HepG2 (cell line): Measurements from ENCODE around the gene CH25H. TPM values are rescaled to one million over a fixed set of nuclear protein-coding genes. Genes with fewer than 3 reads are reported as not detected.

Source experiments
- ATF7 ChIP-seq, 2 experiments: fragments of 450-650 bp in 1 of 2; sonication (generic) in 1 of 2; formaldehyde crosslinking in 1 of 2; IDR thresholded peaks; 2 replicates each; pipeline versions ENCODE4 v1.4.0 to v1.6.1; 2016 to 2020; ENCODE audit warnings: antibody characterized with exemption in 1 of 2, mild to moderate bottlenecking in 1 of 2, missing genetic modification reagents in 1 of 2
- BCL3 ChIP-seq: sonication (generic); formaldehyde crosslinking; IDR thresholded peaks from 2 replicates; pipeline ENCODE4 v1.5.1; 2020; ENCODE audit warnings: mild to moderate bottlenecking, missing genetic modification reagents, moderate library complexity
- EP300 ChIP-seq, 3 experiments: sonication (generic) in 1 of 3; formaldehyde crosslinking in 1 of 3; IDR thresholded peaks; 2 replicates each; pipeline versions ENCODE4 v1.5.1 to v1.6.1; 2011 to 2020; ENCODE audit warnings: low read depth in 2 of 3, low read length in 2 of 3, borderline replicate concordance in 1 of 3, improper control_type of control experiment in 1 of 3, mild to moderate bottlenecking in 1 of 3, missing genetic modification reagents in 1 of 3, moderate library complexity in 1 of 3
- HNF4G ChIP-seq, 2 experiments: sonication (generic) in 1 of 2; formaldehyde crosslinking in 1 of 2; IDR thresholded peaks; 2 replicates each; pipeline versions ENCODE4 v1.4.0 to v1.6.1; 2011 to 2020; ENCODE audit warnings: borderline replicate concordance in 2 of 2, low read depth in 2 of 2, mild to moderate bottlenecking in 2 of 2, low read length in 1 of 2, missing genetic modification reagents in 1 of 2, moderate library complexity in 1 of 2
- KMT2B ChIP-seq: IDR thresholded peaks from 2 replicates; pipeline ENCODE4 v1.6.1; 2016; ENCODE audit warnings: missing genetic modification reagents, missing compliant biosample characterization
- MXD3 ChIP-seq: IDR thresholded peaks from 2 replicates; pipeline ENCODE4 v1.6.1; 2016; ENCODE audit warnings: mild to moderate bottlenecking, missing biosample characterization, missing genetic modification reagents
- NR2F2 ChIP-seq: IDR thresholded peaks from 2 replicates; pipeline ENCODE4 v1.6.1; 2012; ENCODE audit warnings: low read depth, inconsistent platforms, borderline replicate concordance
- RARG ChIP-seq: sonication (generic); formaldehyde crosslinking; IDR thresholded peaks from 2 replicates; pipeline ENCODE4 v1.4.0; 2020; ENCODE audit warnings: low read depth, mild to moderate bottlenecking, missing genetic modification reagents
- RNF219 ChIP-seq: sonication (generic); formaldehyde crosslinking; IDR thresholded peaks from 2 replicates; pipeline ENCODE4 v1.5.0; 2020; ENCODE audit warnings: mild to moderate bottlenecking, missing genetic modification reagents
- SATB2 ChIP-seq: sonication (generic); formaldehyde crosslinking; IDR thresholded peaks from 2 replicates; pipeline ENCODE4 v1.5.0; 2020; ENCODE audit warnings: missing genetic modification reagents
- THAP11 ChIP-seq: IDR thresholded peaks from 2 replicates; pipeline ENCODE4 v1.6.1; 2016; ENCODE audit warnings: missing biosample characterization, missing genetic modification reagents
- TP53 ChIP-seq: sonication (generic); formaldehyde crosslinking; conservative IDR thresholded peaks from 2 replicates; pipeline ENCODE4 v1.4.0; 2020; ENCODE audit warnings: missing genetic modification reagents
- ZFP82 ChIP-seq: sonication (generic); formaldehyde crosslinking; IDR thresholded peaks from 2 replicates; pipeline ENCODE4 v1.5.1; 2020; ENCODE audit warnings: mild to moderate bottlenecking, missing genetic modification reagents, borderline replicate concordance
- ZNF3 ChIP-seq: IDR thresholded peaks from 2 replicates; pipeline ENCODE4 v1.7.0; 2017; ENCODE audit warnings: inconsistent platforms
- ZNF460 ChIP-seq: sonication (generic); formaldehyde crosslinking; IDR thresholded peaks from 2 replicates; pipeline ENCODE4 v1.5.1; 2020; ENCODE audit warnings: missing genetic modification reagents, mild to moderate bottlenecking, borderline replicate concordance
- ZNF552 ChIP-seq: sonication (generic); formaldehyde crosslinking; IDR thresholded peaks from 2 replicates; pipeline ENCODE4 v1.9.0; 2022; ENCODE audit warnings: missing genetic modification reagents, mild to moderate bottlenecking, borderline replicate concordance
- ZNF83 ChIP-seq: sonication (generic); formaldehyde crosslinking; IDR thresholded peaks from 2 replicates; pipeline ENCODE4 v1.4.0; 2020; ENCODE audit warnings: missing genetic modification reagents, mild to moderate bottlenecking, borderline replicate concordance
- polyA plus RNA-seq, 8 experiments: library from polyadenylated mRNA; depleted of rRNA in 3 of 8; stranded (reverse) in 7 of 8; unstranded in 1 of 8; fragments of >200 nt; fragmentation: Illumina TruSeq in 4 of 8; extraction: Trizol in 4 of 8; gene quantifications; 2 replicates each; pipeline versions ENCODE4 v1.2.1 to v1.2.3, GENCODE V29; 2011 to 2016; ENCODE audit warnings: low read depth in 4 of 8, missing spikeins in 1 of 8, mixed read lengths in 1 of 8; ENCODE audit not compliant: insufficient read depth in 1 of 8
- total RNA-seq, 5 experiments: library from RNA; depleted of rRNA; stranded (reverse); fragments of >200 nt; fragmentation: Illumina TruSeq; extraction: Trizol; gene quantifications; 2 replicates each; pipeline ENCODE4 v1.2.3, GENCODE V29; 2016; ENCODE audit warnings: low read depth in 1 of 5
- TF ChIP-seq, protein P1 (sequence below): sonication (generic); formaldehyde crosslinking; IDR thresholded peaks from 2 replicates; pipeline ENCODE4 v1.4.0; 2020; ENCODE audit warnings: missing genetic modification reagents, borderline replicate concordance
- TF ChIP-seq, protein P2 (sequence below): sonication (generic); formaldehyde crosslinking; IDR thresholded peaks from 2 replicates; pipeline ENCODE4 v1.4.0; 2020; ENCODE audit warnings: low read depth, mild to moderate bottlenecking, missing genetic modification reagents

Gene CH25H
- total and polyA plus RNA-seq, 2 of the 13 experiments (the other 11 are each of a cell fraction or from before 2014, with no cell fraction given) = not detected

DNA sequence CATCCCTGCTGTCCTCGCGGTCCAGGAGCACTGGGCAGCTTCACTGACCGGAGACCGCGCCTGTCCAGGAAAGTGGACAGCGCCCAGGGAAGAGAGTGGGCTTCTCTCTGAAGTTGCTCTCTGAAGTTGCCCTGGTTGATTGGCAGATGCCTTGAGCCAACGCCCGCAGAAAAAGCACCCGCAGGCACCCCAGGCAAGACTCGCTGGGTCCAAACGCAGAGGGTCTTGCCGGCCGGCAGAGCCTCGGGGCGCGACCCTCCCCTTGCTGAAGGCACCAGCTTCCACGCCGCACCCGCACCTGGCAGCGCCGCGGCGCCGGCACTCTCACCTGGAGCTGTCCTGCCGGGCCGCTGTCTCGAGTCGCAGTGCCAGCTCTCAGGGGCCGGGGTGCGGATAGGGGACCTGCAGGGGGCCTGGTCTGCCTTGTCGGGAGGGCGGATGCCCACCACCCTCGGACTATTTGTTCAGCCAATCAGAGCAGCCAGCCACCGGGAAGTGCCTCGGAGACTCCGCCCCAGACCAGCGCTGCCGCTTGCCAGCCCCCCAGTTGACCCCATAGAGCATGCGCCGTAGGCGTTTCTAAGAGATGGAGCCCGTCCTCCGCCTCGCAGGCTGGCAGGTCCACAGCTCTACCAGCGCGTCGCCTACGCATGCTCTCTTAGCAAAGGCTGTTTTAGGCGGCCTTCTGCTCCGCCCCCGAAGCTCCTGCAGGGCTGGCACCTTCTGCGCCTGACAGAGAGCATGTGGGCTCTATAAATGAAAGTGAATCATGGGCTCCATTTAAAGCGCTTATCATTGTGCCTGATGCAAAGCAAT is 44.5 kb upstream of the CH25H start, which contains the start of gene LIPA (continued):
- TF ChIP-seq, protein P1, sequence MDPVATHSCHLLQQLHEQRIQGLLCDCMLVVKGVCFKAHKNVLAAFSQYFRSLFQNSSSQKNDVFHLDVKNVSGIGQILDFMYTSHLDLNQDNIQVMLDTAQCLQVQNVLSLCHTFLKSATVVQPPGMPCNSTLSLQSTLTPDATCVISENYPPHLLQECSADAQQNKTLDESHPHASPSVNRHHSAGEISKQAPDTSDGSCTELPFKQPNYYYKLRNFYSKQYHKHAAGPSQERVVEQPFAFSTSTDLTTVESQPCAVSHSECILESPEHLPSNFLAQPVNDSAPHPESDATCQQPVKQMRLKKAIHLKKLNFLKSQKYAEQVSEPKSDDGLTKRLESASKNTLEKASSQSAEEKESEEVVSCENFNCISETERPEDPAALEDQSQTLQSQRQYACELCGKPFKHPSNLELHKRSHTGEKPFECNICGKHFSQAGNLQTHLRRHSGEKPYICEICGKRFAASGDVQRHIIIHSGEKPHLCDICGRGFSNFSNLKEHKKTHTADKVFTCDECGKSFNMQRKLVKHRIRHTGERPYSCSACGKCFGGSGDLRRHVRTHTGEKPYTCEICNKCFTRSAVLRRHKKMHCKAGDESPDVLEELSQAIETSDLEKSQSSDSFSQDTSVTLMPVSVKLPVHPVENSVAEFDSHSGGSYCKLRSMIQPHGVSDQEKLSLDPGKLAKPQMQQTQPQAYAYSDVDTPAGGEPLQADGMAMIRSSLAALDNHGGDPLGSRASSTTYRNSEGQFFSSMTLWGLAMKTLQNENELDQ (CRISPR knock-in tag) = no peak
- TF ChIP-seq ZNF552 (CRISPR knock-in tag) (no peak), BCL3 (CRISPR knock-in tag) (no peak; the same call in 1 of the 2 replicates), MXD3 (CRISPR knock-in tag) (no peak; the same call in 1 of the 2 replicates), ZNF460 (CRISPR knock-in tag) (no peak), RARG (CRISPR knock-in tag) (no peak), ATF7 (IDR thresholded peaks at IDR 0.05) (no peak), ATF7 (CRISPR knock-in tag; IDR thresholded peaks at IDR 0.05) (0 out of 2 replicates have a peak, but pooled peaks have one; percentile 52), ZFP82 (no peak), KMT2B (CRISPR knock-in tag) (peak; percentile 67), NR2F2 (no peak), TP53 (no peak), THAP11 (CRISPR knock-in tag) (peak; percentile 37; the same call in 1 of the 2 replicates), ZNF83 (peak; percentile 75; the same call in 1 of the 2 replicates), ZNF3 (CRISPR knock-in tag) (no peak), RNF219 (CRISPR knock-in tag) (no peak), SATB2 (CRISPR knock-in tag) (no peak), HNF4G (IDR thresholded peaks at IDR 0.05; ENCODE audit: borderline replicate concordance, low read depth, low read length) (no peak), HNF4G (CRISPR knock-in tag; IDR thresholded peaks at IDR 0.05; ENCODE audit: borderline replicate concordance, low read depth) (no peak), EP300 (IDR thresholded peaks at IDR 0.05; ENCODE audit: low read depth in 2 of 2, low read length in 2 of 2) (no peak), EP300 (CRISPR knock-in tag; IDR thresholded peaks at IDR 0.05; ENCODE audit: borderline replicate concordance) (no peak)
- TF ChIP-seq, protein P2, sequence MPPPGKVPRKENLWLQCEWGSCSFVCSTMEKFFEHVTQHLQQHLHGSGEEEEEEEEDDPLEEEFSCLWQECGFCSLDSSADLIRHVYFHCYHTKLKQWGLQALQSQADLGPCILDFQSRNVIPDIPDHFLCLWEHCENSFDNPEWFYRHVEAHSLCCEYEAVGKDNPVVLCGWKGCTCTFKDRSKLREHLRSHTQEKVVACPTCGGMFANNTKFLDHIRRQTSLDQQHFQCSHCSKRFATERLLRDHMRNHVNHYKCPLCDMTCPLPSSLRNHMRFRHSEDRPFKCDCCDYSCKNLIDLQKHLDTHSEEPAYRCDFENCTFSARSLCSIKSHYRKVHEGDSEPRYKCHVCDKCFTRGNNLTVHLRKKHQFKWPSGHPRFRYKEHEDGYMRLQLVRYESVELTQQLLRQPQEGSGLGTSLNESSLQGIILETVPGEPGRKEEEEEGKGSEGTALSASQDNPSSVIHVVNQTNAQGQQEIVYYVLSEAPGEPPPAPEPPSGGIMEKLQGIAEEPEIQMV (CRISPR knock-in tag) = peak; percentile 24; the same call in 1 of the 2 replicates
